CD4-positive, alpha-beta T cell treated with Interleukin-6 at 100 ng/mL for 8 hours (primary cell): ENCODE data around the gene SPG21.

Experiments used
- DNase-seq: peaks from one replicate; pipeline ENCODE4 v3.0.0-alpha.2; 2020; ENCODE audit warnings: mixed read lengths, low spot score

Gene SPG21

GRCh38 chr15:64938192-64938591 is 51.5 kb downstream of the SPG21 start:
- no peak for DNase-seq

- DNase-seq, result no peak
Observed at GRCh38 chr15:64934023-64934422, 55.7 kb downstream of the SPG21 start.

- no peak for DNase-seq
Observed at GRCh38 chr15:64931381-64931780, 58.3 kb downstream of the SPG21 start.

- no peak for DNase-seq
Observed at GRCh38 chr15:64930778-64931371, 58.8 kb downstream of the SPG21 start.

- no peak for DNase-seq
Observed at GRCh38 chr15:64930019-64930652, 59.6 kb downstream of the SPG21 start.

- DNase-seq, result no peak
Observed at GRCh38 chr15:64928626-64929220, 61.0 kb downstream of the SPG21 start.

- DNase-seq, result no peak
Observed at GRCh38 chr15:64926661-64927060, 63.1 kb downstream of the SPG21 start.

- no peak for DNase-seq
Observed at GRCh38 chr15:64925335-64926330, 64.1 kb downstream of the SPG21 start.

- DNase-seq, result no peak
Observed at GRCh38 chr15:64923546-64923945, 66.2 kb downstream of the SPG21 start.

- no peak for DNase-seq
Observed at GRCh38 chr15:64921711-64922110, 68.0 kb downstream of the SPG21 start.

- no peak for DNase-seq
Observed at GRCh38 chr15:64919721-64920120, 70.0 kb downstream of the SPG21 start.

- DNase-seq, result no peak
Observed at GRCh38 chr15:64917211-64917610, 72.5 kb downstream of the SPG21 start.

- DNase-seq, result no peak
Observed at GRCh38 chr15:64916365-64916764, 73.3 kb downstream of the SPG21 start.

- DNase-seq, result no peak
Observed at GRCh38 chr15:64915518-64916227, 74.0 kb downstream of the SPG21 start.
